H1 (cell line): ENCODE data around the gene TNNT3.

Experiments used
- BACH1 ChIP-seq: IDR thresholded peaks from 2 replicates; pipeline ENCODE4 v1.6.1; 2012; ENCODE audit warnings: low read length, improper control_type of control experiment
- BRCA1 ChIP-seq: IDR thresholded peaks from 2 replicates; pipeline ENCODE4 v1.6.1; 2012; ENCODE audit warnings: low read depth, low read length, improper control_type of control experiment
- EP300 ChIP-seq, 2 experiments: IDR thresholded peaks; 1 replicate in 1 of 2; 2 replicates in 1 of 2; pipeline ENCODE4 v1.6.1; 2011 to 2012; ENCODE audit warnings: low read depth in 2 of 2, low read length in 2 of 2, mild to moderate bottlenecking in 2 of 2, borderline replicate concordance in 1 of 2, inconsistent platforms in 1 of 2, moderate library complexity in 1 of 2
- EZH2 ChIP-seq: fragments of 200-600 bp; sonication (generic); IDR thresholded peaks from 2 replicates; pipeline ENCODE4 v1.7.1; 2012; ENCODE audit warnings: low read depth, mild to moderate bottlenecking, moderate library complexity, low read length, inconsistent platforms; ENCODE audit not compliant: severe bottlenecking
- FOSL1 ChIP-seq: IDR thresholded peaks from 2 replicates; pipeline ENCODE4 v1.6.1; 2011; ENCODE audit warnings: mild to moderate bottlenecking, low read depth, low read length, moderate library complexity; ENCODE audit not compliant: insufficient read depth
- HDAC2 ChIP-seq, 2 experiments: fragments of 300-600 bp in 1 of 2; sonication (generic) in 1 of 2; IDR thresholded peaks; 2 replicates each; pipeline ENCODE4 v1.6.1; 2011 to 2012; ENCODE audit warnings: low read depth in 2 of 2, low read length in 2 of 2, mild to moderate bottlenecking in 2 of 2, moderate library complexity in 2 of 2, borderline replicate concordance in 1 of 2, inconsistent platforms in 1 of 2
- KDM1A ChIP-seq: fragments of 200-600, 300-600 bp; sonication (generic); IDR thresholded peaks from 2 replicates; pipeline ENCODE4 v1.7.1; 2016; ENCODE audit warnings: mild to moderate bottlenecking, low read length, borderline replicate concordance
- NRF1 ChIP-seq: IDR thresholded peaks from 2 replicates; pipeline ENCODE4 v1.6.1; 2011; ENCODE audit warnings: mild to moderate bottlenecking, low read depth, low read length, improper control_type of control experiment
- RAD21 ChIP-seq, 2 experiments: IDR thresholded peaks in 1 of 2; conservative IDR thresholded peaks in 1 of 2; 2 replicates each; pipeline ENCODE4 v1.6.1; 2011; ENCODE audit warnings: low read depth in 2 of 2, low read length in 2 of 2, improper control_type of control experiment in 1 of 2, inconsistent platforms in 1 of 2, mild to moderate bottlenecking in 1 of 2, moderate library complexity in 1 of 2
- SP1 ChIP-seq: IDR thresholded peaks from 2 replicates; pipeline ENCODE4 v1.6.1; 2011; ENCODE audit warnings: low read depth, low read length
- TAF1 ChIP-seq: IDR thresholded peaks from 2 replicates; pipeline ENCODE4 v1.6.1; 2011; ENCODE audit warnings: mild to moderate bottlenecking, low read depth, low read length
- YY1 ChIP-seq: IDR thresholded peaks from 2 replicates; pipeline ENCODE4 v1.6.1; 2011; ENCODE audit warnings: low read depth, mild to moderate bottlenecking, low read length
- TF ChIP-seq, protein P1 (sequence below), 3 experiments: IDR thresholded peaks; 1 replicate in 2 of 3; 2 replicates in 1 of 3; pipeline versions ENCODE4 v1.5.1 to v1.6.1; 2011; ENCODE audit warnings: low read length in 3 of 3, mild to moderate bottlenecking in 3 of 3, inconsistent platforms in 2 of 3, low read depth in 1 of 3, moderate library complexity in 1 of 3; ENCODE audit not compliant: insufficient read depth in 1 of 3; ENCODE audit errors: control extremely low read depth in 1 of 3
- TF ChIP-seq, protein P2 (sequence below): IDR thresholded peaks from 2 replicates; pipeline ENCODE4 v1.6.1; 2011; ENCODE audit warnings: low read length, improper control_type of control experiment

DNA sequence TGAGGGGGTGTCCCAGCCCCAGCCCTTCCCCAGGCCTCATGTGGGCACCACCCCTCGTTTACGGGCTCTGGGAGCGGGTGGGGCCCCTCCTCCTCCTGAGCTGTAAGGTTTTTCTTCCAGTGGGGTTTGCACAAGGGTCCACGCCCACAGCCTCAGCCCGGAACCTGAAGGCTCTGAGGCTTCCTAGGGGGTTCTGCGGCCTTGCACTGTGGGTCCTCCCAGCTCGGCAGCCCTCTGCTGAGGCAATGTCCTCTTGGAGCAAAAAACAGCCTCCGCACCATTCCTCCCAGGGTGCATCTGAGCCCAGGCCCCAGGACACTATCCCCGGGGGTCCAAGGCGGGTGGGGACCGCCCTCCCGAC lies 64.1 kb downstream of the TNNT3 start:
- TF ChIP-seq SP1: no peak
- TF ChIP-seq, protein P1, sequence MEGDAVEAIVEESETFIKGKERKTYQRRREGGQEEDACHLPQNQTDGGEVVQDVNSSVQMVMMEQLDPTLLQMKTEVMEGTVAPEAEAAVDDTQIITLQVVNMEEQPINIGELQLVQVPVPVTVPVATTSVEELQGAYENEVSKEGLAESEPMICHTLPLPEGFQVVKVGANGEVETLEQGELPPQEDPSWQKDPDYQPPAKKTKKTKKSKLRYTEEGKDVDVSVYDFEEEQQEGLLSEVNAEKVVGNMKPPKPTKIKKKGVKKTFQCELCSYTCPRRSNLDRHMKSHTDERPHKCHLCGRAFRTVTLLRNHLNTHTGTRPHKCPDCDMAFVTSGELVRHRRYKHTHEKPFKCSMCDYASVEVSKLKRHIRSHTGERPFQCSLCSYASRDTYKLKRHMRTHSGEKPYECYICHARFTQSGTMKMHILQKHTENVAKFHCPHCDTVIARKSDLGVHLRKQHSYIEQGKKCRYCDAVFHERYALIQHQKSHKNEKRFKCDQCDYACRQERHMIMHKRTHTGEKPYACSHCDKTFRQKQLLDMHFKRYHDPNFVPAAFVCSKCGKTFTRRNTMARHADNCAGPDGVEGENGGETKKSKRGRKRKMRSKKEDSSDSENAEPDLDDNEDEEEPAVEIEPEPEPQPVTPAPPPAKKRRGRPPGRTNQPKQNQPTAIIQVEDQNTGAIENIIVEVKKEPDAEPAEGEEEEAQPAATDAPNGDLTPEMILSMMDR (IDR thresholded peaks at IDR 0.05; ENCODE audit: control extremely low read depth in 1 of 3, insufficient read depth in 1 of 3, low read depth in 1 of 3, low read length in 3 of 3): no peak
- TF ChIP-seq FOSL1: no peak
- no peak for TF ChIP-seq YY1
- no peak for TF ChIP-seq EZH2
- no peak for TF ChIP-seq EP300 (IDR thresholded peaks at IDR 0.05; ENCODE audit: borderline replicate concordance in 1 of 2, low read depth in 2 of 2, low read length in 2 of 2)
- TF ChIP-seq NRF1: no peak
- TF ChIP-seq RAD21 (IDR thresholded peaks at IDR 0.05 in 1 of 2, conservative IDR thresholded peaks at IDR 0.05 in 1 of 2; ENCODE audit: low read depth in 2 of 2, low read length in 2 of 2): no peak
- TF ChIP-seq HDAC2 (IDR thresholded peaks at IDR 0.05; ENCODE audit: borderline replicate concordance in 1 of 2, low read depth in 2 of 2, low read length in 2 of 2): no peak
- TF ChIP-seq TAF1: no peak
- TF ChIP-seq, protein P2, sequence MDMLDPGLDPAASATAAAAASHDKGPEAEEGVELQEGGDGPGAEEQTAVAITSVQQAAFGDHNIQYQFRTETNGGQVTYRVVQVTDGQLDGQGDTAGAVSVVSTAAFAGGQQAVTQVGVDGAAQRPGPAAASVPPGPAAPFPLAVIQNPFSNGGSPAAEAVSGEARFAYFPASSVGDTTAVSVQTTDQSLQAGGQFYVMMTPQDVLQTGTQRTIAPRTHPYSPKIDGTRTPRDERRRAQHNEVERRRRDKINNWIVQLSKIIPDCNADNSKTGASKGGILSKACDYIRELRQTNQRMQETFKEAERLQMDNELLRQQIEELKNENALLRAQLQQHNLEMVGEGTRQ: no peak
- TF ChIP-seq KDM1A: no peak
- no peak for TF ChIP-seq BRCA1
- no peak for TF ChIP-seq BACH1
